Stimulated activated CD4-positive, alpha-beta T cell treated with anti-CD3 and anti-CD28 coated beads, Interleukin-1b, Interleukin-23, amount 100 ng/mL, for 24 hours (primary cell): ENCODE results near the gene CEACAM19.
"Not testable (repeated sequence)": the region's sequence is repeated elsewhere in the genome, so short reads cannot be mapped to it uniquely, and the experiment has no call there.

Experiments used
- DNase-seq, 4 experiments: peaks; one replicate each; pipeline ENCODE4 v3.0.0-alpha.2; 2020; ENCODE audit warnings: low read depth in 4 of 4, low spot score in 1 of 4

Gene CEACAM19, protein sequence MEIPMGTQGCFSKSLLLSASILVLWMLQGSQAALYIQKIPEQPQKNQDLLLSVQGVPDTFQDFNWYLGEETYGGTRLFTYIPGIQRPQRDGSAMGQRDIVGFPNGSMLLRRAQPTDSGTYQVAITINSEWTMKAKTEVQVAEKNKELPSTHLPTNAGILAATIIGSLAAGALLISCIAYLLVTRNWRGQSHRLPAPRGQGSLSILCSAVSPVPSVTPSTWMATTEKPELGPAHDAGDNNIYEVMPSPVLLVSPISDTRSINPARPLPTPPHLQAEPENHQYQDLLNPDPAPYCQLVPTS

DNA sequence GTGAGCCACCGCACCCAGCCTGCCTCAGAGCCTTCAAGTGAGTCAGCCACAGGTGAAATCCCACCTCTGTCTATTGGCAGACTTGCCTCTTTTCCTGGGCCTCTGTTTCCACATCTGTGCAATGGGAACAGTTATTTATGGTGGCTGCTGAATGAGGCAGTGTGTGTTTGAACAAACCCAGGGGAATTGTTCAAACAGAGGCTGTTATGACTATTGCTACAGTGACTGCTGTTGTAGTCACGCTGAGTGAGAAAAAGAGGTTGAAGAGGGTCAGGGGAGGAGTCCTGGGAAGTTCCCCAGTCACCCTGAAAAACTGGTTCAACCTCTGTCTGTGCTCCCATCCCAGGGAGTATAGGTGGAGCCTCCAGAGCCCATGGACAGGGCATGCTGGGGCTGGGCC is at the start of gene CEACAM19:
CEACAM19 (plus strand) TSS at position 83 of the 400 bp plus-strand sequence. CDS start 450 bp downstream, outside the sequence.
- no peak for DNase-seq

GRCh38 chr19:44623080-44623479 is 48.2 kb upstream of the CEACAM19 start:
- DNase-seq = no peak

DNA sequence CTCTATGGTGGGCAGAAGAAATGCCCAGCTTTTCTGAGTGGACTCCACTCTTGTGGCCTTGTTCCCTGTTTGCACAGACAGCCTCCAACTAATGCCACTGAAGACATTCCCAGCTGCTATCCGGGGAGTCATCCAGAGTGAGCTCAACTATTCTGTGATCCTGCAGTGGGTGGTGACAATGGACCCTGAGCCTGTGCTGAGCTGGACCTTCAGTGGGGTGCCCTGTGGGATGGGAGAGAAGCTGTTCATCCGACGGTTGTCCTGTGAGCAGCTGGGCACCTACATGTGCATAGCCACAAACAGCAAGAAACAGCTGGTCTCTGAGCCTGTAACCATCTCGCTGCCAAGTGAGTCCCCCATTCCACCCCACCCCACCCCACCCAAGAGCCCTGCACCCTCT is 47.7 kb upstream of the CEACAM19 start:
- no peak for DNase-seq

GRCh38 chr19:44624840-44625354 is 46.4 kb upstream of the CEACAM19 start:
- no peak for DNase-seq

DNA sequence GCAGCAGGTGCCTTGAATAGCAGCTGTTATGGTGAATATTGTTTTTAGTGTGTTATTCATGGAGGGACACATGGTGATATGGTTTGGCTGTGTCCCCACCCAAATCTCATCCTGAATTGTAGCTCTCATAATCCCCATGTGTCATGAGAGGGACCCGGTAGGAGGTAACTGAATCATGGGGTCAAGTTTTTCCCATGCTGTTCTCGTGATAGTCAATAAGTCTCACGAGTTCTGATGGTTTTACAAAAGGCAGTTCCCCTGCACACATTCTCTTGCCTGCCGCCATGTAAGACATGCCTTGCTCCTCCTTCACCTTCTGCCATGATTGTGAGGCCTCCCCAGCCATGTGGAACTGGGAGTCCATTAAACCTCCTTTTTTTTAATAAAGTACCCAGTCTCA is 45.6 kb upstream of the CEACAM19 start:
- not testable (repeated sequence) for DNase-seq

- no peak for DNase-seq
These were observed 45.1 kb upstream of the CEACAM19 start for GRCh38 chr19:44626048-44626624.

DNA sequence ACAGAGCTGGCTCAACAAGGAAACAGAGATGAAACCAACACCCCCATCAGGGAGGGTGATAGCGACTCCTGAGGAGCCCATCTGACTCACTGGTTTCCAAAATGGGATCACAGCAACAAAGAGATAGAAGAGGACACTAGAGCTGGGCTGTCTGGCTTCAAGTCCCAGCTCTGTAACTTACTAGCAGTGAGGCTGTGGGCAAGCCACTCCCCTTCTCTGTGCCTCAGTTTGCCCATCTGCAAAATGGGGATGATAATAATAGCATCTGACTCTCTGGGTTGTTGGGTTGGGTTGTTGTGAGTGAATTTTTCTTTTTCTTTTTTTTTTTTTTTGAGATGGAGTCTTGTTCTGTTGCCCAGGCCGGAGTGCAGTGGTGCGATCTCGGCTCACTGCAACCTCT is 43.7 kb upstream of the CEACAM19 start:
- DNase-seq = no peak

DNA sequence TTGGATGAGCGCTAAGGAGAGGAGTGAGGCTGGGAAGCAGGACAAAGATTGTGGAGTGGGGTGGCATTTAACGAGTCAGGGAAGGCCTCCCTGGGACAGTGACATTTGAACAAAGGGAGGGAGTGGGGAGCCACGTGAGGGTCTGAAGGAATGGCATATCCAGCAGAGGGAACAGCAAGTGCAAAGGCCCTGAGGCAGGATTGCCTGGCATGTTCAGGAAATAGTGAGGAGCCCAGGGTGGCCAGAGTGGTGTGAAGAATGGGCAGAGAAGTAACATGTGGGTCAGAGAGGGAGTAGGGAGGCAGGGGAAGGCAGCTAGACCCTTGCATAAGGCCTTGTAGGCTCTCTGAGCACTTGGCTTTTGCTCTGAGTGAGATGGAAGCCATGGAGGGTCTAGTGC is 42.5 kb upstream of the CEACAM19 start:
- DNase-seq = no peak

DNA sequence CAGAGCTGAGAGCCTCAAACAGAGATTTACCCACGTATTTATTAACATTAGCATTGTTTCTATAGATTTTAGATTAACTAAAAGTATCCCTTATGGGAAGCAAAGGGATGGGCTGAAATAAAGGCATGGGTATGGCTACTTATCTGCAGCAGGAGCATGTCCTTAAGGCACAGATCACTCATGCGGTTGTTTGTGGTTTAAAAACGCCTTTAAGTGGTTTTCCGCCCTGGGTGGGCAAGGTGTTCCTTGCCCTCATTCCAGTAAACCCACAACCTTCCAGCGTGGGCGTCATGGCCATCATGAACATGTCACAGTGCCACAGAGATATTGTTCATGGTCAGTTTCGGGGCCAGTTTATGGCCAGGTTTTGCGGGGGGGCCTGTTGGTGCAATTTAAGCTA is 39.7 kb upstream of the CEACAM19 start:
- DNase-seq = not testable (repeated sequence)

GRCh38 chr19:44634058-44634457 is 37.2 kb upstream of the CEACAM19 start:
- not testable (repeated sequence) for DNase-seq

- no peak for DNase-seq
These were observed 36.5 kb upstream of the CEACAM19 start for GRCh38 chr19:44634785-44635184.

DNA sequence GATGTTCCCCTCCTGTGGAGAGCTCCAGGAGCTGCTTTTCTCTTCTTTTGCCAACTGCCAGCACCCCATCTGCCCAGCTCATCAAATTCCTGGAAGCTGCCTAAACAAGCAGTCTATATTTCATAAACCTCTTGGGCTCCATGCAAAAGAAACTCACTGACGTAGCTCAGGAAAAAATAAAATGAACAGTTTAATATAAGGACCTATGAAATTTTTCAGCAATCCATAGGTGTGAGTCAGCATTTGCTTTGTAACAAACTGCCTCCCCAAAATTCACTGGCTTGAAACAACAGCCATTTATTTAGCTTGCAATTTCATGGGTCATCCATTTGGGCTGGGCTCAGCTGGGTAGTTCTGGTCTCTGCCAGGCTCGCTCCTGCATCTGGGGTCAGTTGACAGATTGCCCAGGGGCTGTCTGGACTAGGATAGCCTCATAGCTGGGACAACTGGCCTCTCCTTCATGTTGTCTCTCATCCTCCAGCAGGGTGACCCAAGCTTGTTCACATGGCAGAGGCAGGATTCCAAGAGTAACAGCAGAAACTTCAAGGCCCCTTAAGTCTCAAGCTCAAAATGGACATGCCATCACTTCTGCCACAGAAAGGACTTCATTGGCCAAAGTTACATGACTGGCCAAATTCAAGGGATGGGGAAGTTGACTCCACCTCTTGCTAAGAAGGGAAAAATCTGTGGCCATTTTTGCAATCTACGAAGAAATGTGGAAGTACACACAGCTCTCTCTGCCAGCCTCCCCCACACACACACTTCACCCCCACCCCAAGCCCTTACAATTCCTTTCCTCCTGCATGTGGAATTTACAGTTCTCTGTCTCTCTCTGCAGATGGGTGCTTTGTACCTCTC is 35.5 kb upstream of the CEACAM19 start:
- DNase-seq = no peak

DNA sequence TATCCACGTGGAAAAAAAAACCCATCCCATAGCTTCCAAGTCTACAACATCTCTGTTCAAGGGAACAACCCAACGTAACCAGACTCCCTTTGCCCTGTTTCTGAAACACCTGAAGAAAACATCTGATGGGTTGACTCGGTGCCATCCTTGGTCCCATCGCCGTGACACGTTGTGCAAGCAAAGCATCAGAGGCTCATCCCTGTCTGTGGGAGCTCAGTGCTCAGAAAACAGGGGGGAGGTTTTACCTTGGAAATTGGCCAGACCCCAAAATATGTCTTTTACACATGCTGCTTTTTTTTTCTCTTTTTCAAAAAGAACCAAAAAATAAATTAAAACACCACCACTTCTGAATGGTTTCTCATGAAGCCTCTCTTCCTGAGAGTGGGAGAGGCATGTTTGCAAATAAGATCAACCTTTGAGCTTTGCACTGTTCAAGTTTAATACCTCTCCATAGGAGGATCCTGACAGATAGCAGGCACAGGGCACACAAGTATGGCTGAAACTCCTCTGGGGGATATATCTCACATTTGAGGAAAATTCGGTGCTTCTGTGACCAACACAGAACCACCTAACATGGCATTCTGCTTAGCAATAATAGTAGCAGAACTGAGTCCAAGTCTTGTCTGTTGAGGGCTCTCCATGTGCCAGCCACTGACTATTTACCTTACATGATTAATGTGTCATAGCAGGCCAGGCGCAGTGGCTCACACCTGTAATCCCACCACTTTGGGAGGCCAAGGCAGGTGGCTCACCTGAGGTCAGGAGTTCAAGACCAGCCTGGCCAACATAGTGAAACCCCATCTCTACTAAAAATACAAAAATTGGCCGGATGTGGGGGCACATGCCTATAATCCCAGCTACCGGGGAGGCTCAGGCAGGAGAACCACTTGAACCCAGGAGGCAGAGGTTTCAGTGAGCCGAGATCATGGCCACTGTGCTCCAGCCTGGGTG is 34.6 kb upstream of the CEACAM19 start:
- no peak for DNase-seq

GRCh38 chr19:44637390-44637764 is 33.9 kb upstream of the CEACAM19 start:
- no peak for DNase-seq

DNA sequence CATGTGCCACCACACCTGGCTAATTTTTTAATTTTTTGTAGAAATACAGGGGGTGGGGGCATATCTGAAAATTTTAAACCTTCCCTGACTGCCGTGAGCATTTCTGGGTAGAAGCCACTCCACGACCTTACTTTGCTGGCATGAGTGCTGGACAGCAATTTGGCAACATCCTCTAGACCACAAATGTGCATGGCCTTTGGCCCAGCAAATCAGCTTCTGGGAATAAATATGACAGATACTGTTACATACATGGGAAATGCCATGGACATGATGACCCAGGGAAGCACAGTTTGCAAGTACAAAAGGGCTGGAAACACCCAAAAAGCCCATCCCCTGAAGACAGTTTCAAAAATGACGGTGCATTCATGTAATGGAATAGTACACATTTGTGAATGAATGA is 30.8 kb upstream of the CEACAM19 start:
- DNase-seq = no peak

DNA sequence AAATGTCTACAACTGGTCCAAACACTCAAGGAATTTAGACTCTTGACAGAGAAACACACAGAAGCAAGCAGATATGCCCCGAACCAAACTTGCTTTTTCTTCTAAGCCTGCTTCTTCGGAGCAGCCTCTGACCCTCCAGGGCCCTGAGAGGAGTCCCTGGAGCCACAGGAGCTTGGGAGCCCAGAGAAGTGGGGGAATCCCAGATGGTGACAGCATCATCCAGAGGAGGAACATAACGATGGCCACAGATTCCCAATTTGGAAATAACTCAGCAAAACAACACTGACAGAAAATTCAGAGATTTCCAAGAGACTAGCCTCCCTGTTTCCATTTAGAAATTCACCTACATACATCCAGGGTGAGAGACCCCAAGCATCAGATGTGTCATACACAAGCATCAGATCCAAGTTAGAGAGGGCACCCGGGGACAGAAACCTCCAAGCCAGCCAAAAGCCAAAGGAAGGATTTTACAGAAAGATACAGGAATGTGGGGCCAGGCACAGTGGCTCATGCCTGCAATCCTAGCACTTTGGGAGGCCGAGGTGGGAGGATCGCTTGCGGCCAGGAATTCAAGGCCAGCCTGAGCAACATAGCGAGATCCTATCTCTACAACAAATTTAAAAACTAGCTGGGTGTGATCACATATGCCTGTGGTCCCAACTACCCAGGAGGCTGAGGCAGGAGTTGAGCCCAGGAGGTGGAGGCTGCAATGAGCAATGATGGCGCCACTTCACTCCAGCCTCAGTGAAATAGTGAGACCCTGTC is 29.6 kb upstream of the CEACAM19 start:
- DNase-seq = no peak

- DNase-seq = no peak
These were observed 28.9 kb upstream of the CEACAM19 start for GRCh38 chr19:44642377-44642776.

GRCh38 chr19:44643605-44644401 is 27.5 kb upstream of the CEACAM19 start, which contains the start of gene PVR:
Gene PVR (plus strand): TSS chr19:44643910. CDS start chr19:44644097, 187 bp downstream.
- DNase-seq = peak in 1 of 4 experiments; percentile 50

GRCh38 chr19:44644402-44645016 is 26.8 kb upstream of the CEACAM19 start:
- no peak for DNase-seq
